Subcutaneous adipose tissue (tissue), 4 donors: Measurements from ENCODE around the gene XPO6. TPM values are rescaled to one million over a fixed set of nuclear protein-coding genes. Genes with fewer than 3 reads are reported as not detected.

Source experiments
- total RNA-seq, 4 donors: library from RNA; depleted of rRNA; stranded (reverse); fragments of >200 nt; gene quantifications; one replicate each; pipeline ENCODE4 v1.1.0, GENCODE V29; 2016
- TF ChIP-seq, protein P1 (sequence below): fragments of 450-650 bp; IDR thresholded peaks from one replicate; pipeline ENCODE4 v1.5.1; 2016; ENCODE audit warnings: low read depth, mild to moderate bottlenecking, control low read depth, antibody characterized with exemption, moderate library complexity

The XPO6 gene
- total RNA-seq, 4 donors from 2014 or later, result 64.1 to 121 (median 82.9) TPM

DNA sequence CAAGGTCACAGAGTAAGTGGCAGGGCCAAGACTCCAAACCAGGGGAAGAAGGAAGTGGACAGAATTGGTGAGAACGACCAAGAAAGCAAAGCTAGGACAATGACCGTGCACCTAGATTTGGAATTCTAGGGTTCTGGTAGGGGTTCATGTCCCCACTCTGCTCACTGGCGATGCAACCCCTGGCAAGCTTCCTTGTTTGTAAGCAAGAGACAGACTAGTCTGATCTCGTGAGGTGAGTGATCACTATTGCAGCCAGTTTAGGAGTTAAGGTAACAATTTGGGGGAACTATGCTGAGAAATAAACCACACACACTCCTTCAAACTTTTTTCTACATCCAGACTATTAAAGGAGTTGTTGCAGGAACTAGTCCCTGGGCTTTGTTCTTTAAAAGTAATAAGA is 48.1 kb downstream of the XPO6 start:
- TF ChIP-seq, protein P1, sequence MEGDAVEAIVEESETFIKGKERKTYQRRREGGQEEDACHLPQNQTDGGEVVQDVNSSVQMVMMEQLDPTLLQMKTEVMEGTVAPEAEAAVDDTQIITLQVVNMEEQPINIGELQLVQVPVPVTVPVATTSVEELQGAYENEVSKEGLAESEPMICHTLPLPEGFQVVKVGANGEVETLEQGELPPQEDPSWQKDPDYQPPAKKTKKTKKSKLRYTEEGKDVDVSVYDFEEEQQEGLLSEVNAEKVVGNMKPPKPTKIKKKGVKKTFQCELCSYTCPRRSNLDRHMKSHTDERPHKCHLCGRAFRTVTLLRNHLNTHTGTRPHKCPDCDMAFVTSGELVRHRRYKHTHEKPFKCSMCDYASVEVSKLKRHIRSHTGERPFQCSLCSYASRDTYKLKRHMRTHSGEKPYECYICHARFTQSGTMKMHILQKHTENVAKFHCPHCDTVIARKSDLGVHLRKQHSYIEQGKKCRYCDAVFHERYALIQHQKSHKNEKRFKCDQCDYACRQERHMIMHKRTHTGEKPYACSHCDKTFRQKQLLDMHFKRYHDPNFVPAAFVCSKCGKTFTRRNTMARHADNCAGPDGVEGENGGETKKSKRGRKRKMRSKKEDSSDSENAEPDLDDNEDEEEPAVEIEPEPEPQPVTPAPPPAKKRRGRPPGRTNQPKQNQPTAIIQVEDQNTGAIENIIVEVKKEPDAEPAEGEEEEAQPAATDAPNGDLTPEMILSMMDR, result no peak

DNA sequence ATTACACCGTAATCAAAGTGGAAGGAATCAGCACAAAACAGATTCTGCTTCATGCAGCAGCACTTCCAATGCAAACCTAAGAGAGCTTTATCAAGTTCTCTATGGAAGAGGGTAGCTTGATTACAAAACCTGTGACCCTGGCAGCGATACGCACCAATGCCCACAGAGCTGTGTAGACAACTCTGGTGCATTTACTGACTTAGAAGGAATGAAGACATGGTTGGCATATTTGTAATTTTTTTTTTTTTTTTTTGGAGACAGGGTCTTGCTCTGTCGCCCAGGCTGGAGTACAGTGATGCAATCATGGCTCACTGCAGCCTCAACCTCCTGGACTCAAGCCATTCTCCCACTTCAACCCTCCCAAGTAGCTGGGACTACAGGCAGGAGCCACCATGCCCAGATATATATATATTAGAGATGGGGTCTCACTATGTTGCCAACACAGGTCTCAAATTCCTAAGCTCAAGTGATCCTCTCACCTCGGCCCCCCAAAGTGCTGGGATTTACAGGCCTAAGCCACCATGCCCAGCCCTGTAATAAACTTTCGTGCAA is 49.4 kb downstream of the XPO6 start:
- TF ChIP-seq, protein P1, result no peak

DNA sequence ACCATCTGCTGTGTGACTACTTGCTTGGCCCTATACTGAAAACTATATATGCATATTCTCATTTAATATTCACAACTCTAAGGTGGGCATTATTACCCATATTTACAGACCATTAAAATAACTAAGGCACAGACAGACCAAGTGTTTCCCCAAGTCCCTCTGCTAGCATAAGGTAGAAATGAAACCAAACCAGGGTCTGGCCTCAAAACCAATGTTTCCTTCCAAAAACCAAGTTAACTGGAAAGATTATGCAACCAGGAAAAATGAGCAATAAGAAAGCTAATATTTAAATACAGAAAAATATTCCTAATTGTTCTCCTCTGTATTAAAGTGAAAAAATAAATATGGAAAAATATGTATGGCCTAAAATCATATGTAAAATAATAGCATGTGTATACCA is 50.1 kb downstream of the XPO6 start:
- TF ChIP-seq, protein P1, result no peak

DNA sequence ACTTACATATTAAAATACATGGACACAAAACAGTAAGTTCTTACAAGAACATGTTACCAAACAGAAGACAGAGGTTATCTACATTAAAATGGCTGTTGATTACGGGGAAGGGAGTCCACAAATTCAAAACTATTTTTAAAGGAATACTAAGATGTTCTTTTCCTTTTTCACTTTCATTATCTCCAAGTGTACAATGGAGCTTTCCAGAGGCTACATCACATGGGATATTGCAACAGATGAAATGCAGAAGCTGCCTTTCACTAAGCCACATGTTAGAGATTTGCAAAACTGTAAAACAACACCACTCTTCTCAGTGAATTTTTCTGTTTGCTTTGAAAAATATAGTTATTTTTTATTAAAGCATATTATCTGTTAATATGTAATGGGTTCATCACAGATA is 53.6 kb downstream of the XPO6 start:
- TF ChIP-seq, protein P1, result no peak

DNA sequence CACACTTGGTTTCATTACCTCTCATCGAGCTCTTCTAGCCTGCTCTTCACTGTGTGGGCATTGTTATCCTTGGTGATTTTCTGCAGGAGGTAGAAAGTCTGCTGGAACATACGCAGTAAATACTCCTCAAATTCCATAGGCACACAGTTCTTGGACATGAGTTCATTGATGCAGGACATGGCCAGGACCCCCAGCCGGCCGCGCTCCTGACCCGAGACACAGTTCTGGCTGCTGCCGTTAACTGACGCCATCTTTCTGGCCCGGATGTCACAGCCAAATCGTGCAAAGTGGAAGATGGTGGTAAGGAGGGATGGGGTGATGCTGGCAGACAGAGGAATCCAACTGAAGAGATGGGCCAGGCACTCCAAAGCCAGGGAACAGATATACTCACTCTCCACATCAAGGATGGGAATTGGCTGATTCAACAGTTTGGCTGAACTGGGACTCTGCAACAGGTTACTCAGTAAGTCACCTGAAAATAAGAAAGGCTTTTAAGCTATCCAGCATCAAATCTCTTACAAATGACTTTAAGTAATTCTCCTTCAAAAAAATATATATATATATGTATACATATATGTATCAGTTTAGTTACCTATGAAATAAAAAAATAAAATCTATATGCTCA is 55.6 kb downstream of the XPO6 start:
- TF ChIP-seq, protein P1, result no peak

DNA sequence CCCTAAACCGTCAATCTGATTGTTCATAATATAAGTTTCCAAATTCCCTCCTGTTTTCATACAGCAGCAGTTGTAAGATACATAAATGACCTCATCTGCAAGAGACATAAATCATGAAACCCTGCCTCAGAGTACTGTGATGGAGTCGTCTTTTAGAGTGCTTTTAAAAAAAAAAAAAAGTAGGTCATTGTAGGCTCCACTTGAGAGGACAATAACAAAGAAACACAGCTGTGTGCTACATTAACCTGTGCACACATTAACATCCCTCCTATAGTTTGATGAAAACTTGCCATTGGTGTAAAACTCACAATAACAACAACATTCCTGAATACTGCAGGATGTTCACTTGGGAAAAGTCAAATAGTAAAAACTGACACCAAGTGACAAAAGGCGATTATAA is 56.5 kb downstream of the XPO6 start:
- TF ChIP-seq, protein P1, result no peak

DNA sequence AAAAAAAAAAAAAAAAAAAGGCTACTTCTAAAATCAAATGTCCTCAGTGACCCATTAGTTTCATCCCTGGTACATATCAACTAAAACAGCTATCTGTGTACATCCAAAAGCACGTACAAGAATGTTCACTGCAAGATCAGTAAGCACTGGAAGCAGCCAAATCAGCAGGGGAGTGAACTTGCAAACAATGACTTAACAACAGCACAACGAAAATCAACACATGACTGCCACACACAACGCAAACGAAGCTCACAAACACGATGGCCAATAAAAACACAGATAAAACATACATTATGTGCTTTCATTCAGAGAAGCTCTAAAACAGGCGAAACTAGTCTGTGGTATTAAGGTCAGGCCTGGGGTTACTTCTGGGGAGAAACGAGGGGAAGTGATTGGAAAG is 60.6 kb downstream of the XPO6 start:
- TF ChIP-seq, protein P1, result no peak
